DOHH2 (cell line): ENCODE results near the gene FRYL.

Experiments used
- EZH2phosphoT487 ChIP-seq: fragments of 200-600 bp; sonication (generic); IDR thresholded peaks from 2 replicates; pipeline ENCODE4 v1.6.1; 2017; ENCODE audit warnings: borderline replicate concordance, mild to moderate bottlenecking, antibody characterized with exemption, low read length, moderate library complexity, mixed read lengths
- TF ChIP-seq, protein P1 (sequence below): fragments of 200-600 bp; sonication (generic); IDR thresholded peaks from one replicate; pipeline ENCODE4 v1.5.1; 2014; ENCODE audit warnings: antibody characterized with exemption, mild to moderate bottlenecking, low read depth, low read length; ENCODE audit not compliant: poor library complexity, severe bottlenecking

DNA sequence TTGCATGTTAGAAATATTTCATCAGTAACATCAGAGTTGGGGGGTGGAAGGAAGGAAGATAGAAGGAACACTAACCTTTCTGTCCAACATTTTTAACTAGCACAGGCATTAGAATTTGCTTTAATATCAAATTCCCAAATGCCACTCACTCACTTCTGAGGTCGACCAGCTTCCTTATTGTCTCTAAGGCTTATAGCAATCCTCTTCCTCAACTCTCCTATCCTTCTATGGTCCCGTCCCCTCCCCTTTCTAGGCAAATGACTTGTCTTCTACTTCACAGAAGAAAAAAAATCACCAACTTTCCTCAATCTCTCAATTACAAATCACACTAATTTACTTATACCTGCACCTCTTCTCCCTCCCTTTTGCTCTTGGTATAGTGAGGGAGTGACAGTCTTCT lies 189.2 kb downstream of the FRYL start:
- TF ChIP-seq, protein P1, sequence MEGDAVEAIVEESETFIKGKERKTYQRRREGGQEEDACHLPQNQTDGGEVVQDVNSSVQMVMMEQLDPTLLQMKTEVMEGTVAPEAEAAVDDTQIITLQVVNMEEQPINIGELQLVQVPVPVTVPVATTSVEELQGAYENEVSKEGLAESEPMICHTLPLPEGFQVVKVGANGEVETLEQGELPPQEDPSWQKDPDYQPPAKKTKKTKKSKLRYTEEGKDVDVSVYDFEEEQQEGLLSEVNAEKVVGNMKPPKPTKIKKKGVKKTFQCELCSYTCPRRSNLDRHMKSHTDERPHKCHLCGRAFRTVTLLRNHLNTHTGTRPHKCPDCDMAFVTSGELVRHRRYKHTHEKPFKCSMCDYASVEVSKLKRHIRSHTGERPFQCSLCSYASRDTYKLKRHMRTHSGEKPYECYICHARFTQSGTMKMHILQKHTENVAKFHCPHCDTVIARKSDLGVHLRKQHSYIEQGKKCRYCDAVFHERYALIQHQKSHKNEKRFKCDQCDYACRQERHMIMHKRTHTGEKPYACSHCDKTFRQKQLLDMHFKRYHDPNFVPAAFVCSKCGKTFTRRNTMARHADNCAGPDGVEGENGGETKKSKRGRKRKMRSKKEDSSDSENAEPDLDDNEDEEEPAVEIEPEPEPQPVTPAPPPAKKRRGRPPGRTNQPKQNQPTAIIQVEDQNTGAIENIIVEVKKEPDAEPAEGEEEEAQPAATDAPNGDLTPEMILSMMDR: no peak
- no peak for TF ChIP-seq EZH2phosphoT487
